LNCaP clone FGC (cell line): ENCODE results near the gene FLNA.
"Not testable (repeated sequence)": the region's sequence is repeated elsewhere in the genome, so short reads cannot be mapped to it uniquely, and the experiment has no call there.

ENCODE experiments used
- DNase-seq: peaks from one replicate; pipeline ENCODE4 v3.0.0-alpha.2; 2011; ENCODE audit warnings: low read depth
- H3K4me3 ChIP-seq: 2 replicates; pipeline ENCODE4 v1.5.1; 2011; ENCODE audit warnings: mild to moderate bottlenecking, low read depth, low read length, control low read depth
- TF ChIP-seq, protein P1 (sequence below): IDR thresholded peaks from 2 replicates; pipeline ENCODE4 v1.5.1; 2012; ENCODE audit warnings: mild to moderate bottlenecking; ENCODE audit not compliant: control insufficient read depth, insufficient read depth; ENCODE audit errors: extremely low read depth

Gene FLNA

DNA sequence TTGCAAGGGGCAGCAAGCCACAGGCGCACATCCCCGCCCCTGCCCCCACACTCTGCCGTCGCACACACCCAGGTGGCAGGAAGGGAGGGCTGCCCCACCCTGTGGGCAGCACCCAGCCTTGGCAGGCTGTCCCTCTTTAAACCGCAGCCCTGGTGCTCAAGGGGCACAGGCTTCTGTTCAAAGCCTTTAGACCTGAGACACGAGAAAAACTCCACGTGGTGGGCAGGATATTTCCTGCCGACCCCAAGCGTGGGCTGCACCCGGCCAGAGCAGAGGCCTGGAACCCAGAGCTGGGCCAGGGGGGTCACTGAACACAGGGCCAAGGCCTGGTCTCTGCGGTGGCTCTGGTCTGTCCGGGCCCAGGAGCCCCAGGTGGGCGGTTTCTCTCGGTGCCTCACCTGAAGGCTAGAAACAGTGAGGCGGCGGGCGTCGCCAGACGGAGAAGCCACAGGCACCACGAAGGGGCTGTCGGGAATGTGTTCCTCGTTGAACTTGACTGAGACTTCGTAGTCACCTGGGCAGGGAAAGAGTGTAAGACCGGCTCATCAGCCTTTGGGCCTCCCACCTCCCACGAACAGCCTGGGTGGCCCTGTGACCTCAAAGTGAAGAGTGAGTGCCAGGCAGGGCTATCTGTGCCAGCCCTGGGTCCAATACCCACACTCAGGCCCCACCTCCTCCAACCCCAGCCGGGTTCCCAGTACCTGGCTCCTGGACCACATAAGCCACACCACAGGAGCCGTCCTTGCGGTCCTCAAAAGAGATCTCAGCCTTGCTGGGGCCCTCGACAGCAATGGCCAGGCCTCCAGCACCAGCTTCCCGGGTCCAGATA, 23.0 kb downstream of the FLNA start:
- no peak overlapping the region for H3K4me3 ChIP-seq
- DNase-seq: no peak
- TF ChIP-seq, protein P1, sequence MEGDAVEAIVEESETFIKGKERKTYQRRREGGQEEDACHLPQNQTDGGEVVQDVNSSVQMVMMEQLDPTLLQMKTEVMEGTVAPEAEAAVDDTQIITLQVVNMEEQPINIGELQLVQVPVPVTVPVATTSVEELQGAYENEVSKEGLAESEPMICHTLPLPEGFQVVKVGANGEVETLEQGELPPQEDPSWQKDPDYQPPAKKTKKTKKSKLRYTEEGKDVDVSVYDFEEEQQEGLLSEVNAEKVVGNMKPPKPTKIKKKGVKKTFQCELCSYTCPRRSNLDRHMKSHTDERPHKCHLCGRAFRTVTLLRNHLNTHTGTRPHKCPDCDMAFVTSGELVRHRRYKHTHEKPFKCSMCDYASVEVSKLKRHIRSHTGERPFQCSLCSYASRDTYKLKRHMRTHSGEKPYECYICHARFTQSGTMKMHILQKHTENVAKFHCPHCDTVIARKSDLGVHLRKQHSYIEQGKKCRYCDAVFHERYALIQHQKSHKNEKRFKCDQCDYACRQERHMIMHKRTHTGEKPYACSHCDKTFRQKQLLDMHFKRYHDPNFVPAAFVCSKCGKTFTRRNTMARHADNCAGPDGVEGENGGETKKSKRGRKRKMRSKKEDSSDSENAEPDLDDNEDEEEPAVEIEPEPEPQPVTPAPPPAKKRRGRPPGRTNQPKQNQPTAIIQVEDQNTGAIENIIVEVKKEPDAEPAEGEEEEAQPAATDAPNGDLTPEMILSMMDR: no peak

DNA sequence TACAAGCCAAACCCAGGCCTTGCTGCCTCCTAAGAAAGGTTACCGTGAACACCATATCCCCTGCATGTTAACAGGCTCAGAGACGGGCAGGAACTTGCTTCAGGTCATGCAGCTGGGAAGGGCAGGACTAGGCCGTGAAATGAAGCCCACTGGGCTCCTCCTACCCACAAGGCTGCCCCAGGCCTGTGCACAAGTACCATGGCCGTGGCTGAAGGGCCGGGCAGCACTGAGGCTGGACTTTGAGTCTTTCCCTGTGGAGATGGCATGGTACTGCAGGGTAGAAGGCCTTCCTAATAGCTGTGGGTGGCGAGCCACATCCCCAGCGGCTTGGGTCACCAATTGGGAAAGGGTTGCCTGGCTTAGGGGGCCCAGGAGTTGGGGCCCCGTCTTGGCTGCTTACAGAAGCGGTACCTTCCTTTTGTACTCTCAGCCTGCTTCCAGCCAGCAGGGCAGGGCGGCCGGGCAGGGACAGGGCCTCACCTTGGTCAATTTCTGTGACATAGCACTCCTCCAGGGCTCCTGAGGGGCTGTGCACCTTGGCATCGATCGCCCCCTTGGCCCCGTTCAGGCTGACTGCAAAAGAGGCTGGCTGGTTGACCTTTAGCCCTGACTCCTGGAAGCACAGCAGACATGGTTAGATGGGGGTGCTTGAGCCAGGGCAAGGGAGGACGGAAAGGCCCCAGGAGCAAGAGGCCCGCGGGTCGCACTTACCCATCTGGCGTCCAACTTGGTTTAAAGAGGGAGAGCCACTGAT, 23.8 kb downstream of the FLNA start:
- no peak for DNase-seq

DNA sequence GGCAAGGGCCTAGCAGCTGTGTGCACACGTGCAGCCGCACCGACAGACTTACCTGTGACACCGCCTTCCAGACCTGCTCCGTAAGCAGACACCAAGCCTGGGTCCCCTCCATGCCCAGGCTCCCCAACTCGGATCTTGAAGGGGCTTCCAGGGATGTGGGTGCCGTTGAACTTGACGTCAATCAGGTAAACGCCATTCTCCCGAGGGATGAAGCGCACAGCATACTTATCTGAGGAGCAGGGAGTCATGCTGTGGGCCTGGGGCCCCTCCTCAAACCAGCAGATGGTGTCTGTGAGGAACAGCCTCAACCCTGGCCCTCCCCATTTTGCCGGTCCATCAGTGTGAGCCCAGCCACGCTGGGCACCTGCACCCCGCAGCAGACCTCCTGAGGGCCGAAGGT, 24.5 kb downstream of the FLNA start:
- TF ChIP-seq, protein P1: no peak
- H3K4me3 ChIP-seq: no peak overlapping the region
- DNase-seq: no peak

More for the DNA sequence above, 23.8 kb downstream of the FLNA start:
- no peak overlapping the region for H3K4me3 ChIP-seq
- TF ChIP-seq, protein P1: no peak

DNA sequence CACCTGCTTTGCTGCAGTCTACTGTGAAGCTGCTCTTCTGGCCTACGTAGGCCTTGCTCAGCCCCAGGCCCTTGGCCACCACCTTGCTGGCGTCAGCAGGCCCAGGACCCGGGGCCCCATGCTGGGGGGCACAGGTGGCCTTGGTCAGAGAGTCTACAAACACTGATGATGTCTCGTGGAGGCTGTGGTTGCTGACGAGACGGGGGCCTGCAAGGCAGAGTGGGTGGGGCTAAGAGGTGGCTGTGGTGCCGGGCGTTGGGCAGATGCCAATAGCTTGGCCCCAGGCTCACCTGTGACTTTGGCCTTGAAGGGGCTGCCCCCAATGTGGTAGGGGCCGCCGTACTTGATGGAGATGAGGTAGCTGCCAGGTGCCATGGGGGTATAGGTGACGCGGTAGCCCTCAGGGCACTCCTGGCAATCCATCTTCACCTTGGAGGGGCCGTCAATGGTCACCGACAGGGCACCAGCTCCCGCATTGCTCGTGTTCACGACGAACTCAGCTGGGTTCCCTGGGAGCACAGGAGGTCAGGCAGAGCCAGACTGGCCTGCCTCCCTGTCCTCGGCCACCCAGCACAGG, 25.0 kb downstream of the FLNA start:
- TF ChIP-seq, protein P1: no peak
- no peak overlapping the region for H3K4me3 ChIP-seq
- DNase-seq: no peak

DNA sequence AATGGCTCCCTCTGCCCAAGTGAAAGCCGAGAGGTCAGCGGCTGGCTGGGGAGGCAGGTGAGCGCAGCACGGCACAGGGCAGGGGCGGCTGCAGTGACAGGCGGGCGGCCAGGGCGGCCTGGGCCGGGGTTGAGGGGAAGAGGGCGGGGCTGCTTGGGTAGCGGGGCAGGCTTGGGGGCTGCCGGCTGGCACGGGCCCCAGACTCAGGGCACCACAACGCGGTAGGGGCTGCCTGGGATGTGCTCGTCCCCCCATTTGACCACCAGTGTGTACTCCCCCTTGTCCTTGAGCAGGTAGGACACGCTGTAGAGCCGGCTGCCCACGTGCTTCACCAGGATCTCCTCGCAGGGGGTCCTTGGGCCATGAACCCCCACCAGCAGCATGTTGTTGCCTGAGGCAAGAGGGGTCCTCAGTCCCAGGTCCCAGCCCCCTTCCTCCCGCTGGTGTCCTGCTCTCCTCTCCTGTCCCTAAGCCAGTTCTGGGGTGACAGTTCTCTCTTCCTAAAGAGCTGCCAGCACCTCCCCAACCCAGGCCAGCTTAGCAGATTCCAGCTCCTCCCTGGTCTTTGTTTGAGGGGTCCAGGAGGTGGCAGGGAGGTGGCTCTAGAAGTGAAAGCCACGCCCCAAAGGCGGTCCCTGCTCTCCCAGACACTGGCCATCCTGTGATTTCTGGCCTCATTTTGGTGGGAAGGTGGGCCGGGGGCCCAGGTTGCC, 25.6 kb downstream of the FLNA start:
- no peak for DNase-seq
- H3K4me3 ChIP-seq: no peak overlapping the region
- TF ChIP-seq, protein P1: no peak

DNA sequence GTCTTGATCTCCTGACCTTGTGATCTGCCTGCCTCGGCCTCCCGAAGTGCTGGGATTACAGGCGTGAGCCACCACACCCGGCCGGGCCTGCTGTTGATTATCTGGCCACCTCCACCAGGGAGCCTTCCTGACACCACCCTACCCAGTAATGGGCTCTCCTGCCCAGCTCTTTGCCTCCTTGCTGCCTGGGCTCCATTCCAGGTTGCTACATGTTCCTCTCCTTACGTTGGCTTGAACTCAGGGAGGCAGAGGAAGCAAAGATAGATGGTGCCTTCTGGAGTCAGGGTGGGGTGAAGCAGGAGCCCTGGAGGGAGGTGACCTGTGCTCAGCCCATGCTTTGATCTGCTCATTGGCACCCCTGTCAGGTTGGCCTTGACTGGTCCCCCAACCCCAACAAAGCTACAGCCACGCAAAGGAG, 26.3 kb downstream of the FLNA start:
- no peak for DNase-seq
- TF ChIP-seq, protein P1: no peak
- no peak overlapping the region for H3K4me3 ChIP-seq

DNA sequence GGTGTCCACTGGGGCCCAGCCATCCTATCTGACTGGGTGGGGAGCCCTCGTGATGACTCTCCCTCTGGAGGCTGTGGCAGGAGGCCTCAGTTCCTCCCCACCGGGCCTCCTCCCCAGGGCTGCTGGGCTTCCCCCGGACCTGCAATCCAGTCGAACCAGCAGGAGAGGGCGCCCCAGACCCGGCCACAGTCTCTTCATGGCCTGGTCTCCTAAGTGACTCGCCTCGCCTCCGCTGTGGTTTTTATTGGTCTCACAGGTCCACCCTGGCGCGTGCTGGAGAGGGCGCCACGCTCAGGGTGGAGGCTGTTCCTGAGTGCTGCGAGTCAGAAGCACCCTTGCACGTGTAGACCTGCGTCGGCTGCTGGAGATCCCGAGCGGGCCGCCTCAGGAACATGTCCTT, 30.8 kb downstream of the FLNA start:
- DNase-seq, H3K4me3 ChIP-seq: not testable (repeated sequence)

DNA sequence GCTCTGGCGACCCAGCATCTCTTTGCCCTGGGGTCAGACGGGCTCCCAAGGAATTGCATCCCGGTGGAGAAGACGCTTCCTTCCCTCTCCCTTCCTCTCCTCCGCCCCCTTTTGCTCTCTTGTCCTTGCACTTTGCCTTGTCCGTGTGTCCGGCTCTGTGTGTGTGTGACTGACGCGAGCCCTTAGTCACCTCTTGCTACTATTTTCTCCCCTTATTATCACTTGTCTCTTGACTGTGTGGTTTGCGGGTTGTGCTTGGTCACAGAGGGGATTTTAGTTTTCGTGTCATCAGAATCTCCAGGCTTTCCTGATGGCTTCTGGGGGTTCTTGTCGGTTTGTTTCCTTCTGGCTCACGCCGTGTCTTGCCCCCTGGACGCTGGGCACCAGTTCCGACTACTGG, 31.4 kb downstream of the FLNA start:
- H3K4me3 ChIP-seq, DNase-seq: not testable (repeated sequence)

DNA sequence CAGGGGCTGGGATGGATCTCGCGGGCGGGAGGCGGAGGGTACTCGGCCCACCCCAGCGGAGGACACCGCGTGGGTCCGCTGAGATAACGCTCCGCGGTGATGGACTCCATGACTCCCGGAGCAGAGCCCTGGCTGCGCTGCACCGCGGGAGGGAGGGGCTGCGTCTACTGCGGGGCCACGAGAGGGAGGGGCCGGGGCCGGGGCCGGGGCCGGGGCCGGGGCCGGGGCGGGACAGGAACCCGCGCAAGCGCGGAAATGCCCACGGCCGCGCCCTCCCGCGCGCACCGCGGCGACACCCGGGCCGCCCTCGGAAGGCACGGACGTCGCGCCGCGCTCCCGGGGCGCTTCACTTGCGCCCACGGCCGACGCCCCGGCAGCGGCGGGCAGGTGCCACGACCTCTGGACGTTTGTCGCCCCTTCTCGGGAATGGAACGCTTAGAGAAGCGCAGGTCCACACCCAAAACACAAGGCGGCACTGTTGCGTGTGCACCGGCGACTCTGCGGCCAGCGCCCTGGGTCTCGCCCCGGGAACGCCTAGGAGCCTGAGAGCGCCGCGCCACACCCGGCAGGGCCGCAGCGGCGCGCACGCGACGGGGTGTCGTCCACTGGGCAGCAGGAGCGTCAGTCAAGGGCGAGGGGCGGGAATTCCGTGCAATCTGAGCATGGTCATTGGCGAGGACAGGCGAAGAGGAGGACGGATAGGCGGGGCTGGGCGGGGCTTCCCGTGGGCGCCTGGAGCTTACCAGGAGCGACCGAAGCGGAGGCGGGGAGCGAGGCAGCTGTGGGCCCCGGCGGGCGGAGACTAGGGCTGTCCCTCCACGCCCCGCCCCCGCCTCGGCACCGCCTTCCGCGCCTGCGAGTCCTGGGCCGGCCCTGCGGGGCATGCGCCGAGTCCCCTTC, 32.8 kb downstream of the FLNA start:
- DNase-seq, H3K4me3 ChIP-seq: not testable (repeated sequence)
